Smooth muscle cell (in vitro differentiated cells): ENCODE results near the gene PID1. TPM values are rescaled to one million over a fixed set of nuclear protein-coding genes. Genes with fewer than 3 reads are reported as not detected.

Experiments
- DNase-seq: peaks from one replicate; lab custom pipeline; 2025; ENCODE audit not compliant: unreplicated experiment; lab: John Stamatoyannopoulos, UW
- H2AFZ ChIP-seq: fragments of 200-600 bp; sonication (generic); 2 replicates; pipeline ENCODE4 v1.6.0; 2016; ENCODE audit warnings: antibody characterized with exemption, low read depth, mild to moderate bottlenecking
- H3F3A ChIP-seq: fragments of 200-600 bp; sonication (generic); 2 replicates; pipeline ENCODE4 v1.6.0; 2017; ENCODE audit warnings: antibody characterized with exemption, low read depth
- H3K27ac ChIP-seq: fragments of 200-600 bp; sonication (generic); 2 replicates; pipeline ENCODE4 v1.5.1; 2016; ENCODE audit warnings: low read depth, mild to moderate bottlenecking
- H3K27me3 ChIP-seq: fragments of 200-600 bp; sonication (generic); 2 replicates; pipeline ENCODE4 v1.6.1; 2016; ENCODE audit warnings: low read depth, mild to moderate bottlenecking
- H3K36me3 ChIP-seq: fragments of 200-600 bp; sonication (generic); 2 replicates; pipeline ENCODE4 v1.5.1; 2016; ENCODE audit warnings: low read depth
- H3K4me1 ChIP-seq: fragments of 200-600 bp; sonication (generic); 2 replicates; pipeline ENCODE4 v1.5.1; 2016; ENCODE audit warnings: low read depth
- H3K4me2 ChIP-seq: fragments of 200-600 bp; sonication (generic); 2 replicates; pipeline ENCODE4 v1.6.0; 2016; ENCODE audit warnings: mild to moderate bottlenecking
- H3K4me3 ChIP-seq: fragments of 200-600 bp; sonication (generic); 2 replicates; pipeline ENCODE4 v1.5.1; 2016; ENCODE audit warnings: mild to moderate bottlenecking
- H3K79me2 ChIP-seq: fragments of 200-600 bp; sonication (generic); 2 replicates; pipeline ENCODE4 v1.6.0; 2016; ENCODE audit warnings: low read depth, mild to moderate bottlenecking
- H3K9ac ChIP-seq: fragments of 200-600 bp; sonication (generic); 2 replicates; pipeline ENCODE4 v1.6.0; 2016; ENCODE audit warnings: low read depth
- H3K9me3 ChIP-seq: fragments of 200-600 bp; sonication (generic); replicated peaks from 2 replicates; pipeline ENCODE4 v1.5.1; 2016; ENCODE audit warnings: low read depth
- H4K20me1 ChIP-seq: fragments of 200-600 bp; sonication (generic); 2 replicates; pipeline ENCODE4 v1.6.0; 2016; ENCODE audit warnings: low read depth
- WGBS: methylation state at CpG from one replicate; pipeline ENCODE4 v1.1.7; 2016; ENCODE audit warnings: low lambda C conversion rate; 5-methylcytosine and 5-hydroxymethylcytosine counted together
- polyA plus RNA-seq: library from polyadenylated mRNA; unstranded; fragments of >200 nt; fragmentation: Nextera tagmentation; extraction: Ambion mirVana; gene quantifications from 2 replicates; pipeline ENCODE4 v1.2.1, GENCODE V29; 2016
- total RNA-seq: library from RNA; depleted of rRNA; stranded (reverse); fragments of >200 nt; gene quantifications from 2 replicates; pipeline ENCODE4 v1.2.3, GENCODE V29; 2014
- TF ChIP-seq, protein P1 (sequence below): fragments of 200-600 bp; sonication (generic); IDR thresholded peaks from 2 replicates; pipeline ENCODE4 v1.5.1; 2017; ENCODE audit warnings: borderline replicate concordance, mild to moderate bottlenecking, antibody characterized with exemption; ENCODE audit not compliant: insufficient read depth, poor library complexity, severe bottlenecking

Gene PID1
- total and polyA plus RNA-seq, 2 experiments from 2014 or later = 18.1 to 45.3 TPM

DNA sequence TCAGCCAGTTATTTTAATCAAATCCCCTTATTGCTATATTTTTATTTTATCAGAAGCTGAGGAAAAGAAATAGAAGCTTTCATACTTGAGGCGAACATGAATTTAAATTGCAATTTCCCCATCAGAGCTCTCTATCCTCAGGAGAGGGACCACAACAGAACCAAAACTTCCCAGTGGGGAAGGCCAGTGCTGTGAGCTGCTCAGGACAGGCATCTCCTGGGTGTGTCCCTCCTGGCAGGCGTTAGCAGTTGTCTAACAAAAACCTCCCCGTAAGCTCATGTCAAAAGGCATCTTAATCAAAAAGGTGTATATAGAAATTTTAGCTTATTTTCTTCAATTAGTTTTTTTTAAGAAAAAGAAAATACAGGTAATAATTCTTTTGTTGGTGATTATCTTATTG lies 93.0 kb downstream of the PID1 start:
- no peak overlapping the region for H3K27ac ChIP-seq
- H3K79me2 ChIP-seq = peaks cover 52% of the 10 kb centered on the region
- no peaks in the 10 kb centered on the region for H3K36me3 ChIP-seq
- H3K9ac ChIP-seq = no peak overlapping the region
- no peak overlapping the region for H3K4me2 ChIP-seq
- no peak overlapping the region for H2AFZ ChIP-seq
- H3K27me3 ChIP-seq = no peaks in the 10 kb centered on the region
- H3K9me3 ChIP-seq = no peaks in the 10 kb centered on the region
- H3F3A ChIP-seq = peaks cover 2% of the 10 kb centered on the region
- no peaks in the 10 kb centered on the region for H3K4me1 ChIP-seq
- TF ChIP-seq, protein P1, sequence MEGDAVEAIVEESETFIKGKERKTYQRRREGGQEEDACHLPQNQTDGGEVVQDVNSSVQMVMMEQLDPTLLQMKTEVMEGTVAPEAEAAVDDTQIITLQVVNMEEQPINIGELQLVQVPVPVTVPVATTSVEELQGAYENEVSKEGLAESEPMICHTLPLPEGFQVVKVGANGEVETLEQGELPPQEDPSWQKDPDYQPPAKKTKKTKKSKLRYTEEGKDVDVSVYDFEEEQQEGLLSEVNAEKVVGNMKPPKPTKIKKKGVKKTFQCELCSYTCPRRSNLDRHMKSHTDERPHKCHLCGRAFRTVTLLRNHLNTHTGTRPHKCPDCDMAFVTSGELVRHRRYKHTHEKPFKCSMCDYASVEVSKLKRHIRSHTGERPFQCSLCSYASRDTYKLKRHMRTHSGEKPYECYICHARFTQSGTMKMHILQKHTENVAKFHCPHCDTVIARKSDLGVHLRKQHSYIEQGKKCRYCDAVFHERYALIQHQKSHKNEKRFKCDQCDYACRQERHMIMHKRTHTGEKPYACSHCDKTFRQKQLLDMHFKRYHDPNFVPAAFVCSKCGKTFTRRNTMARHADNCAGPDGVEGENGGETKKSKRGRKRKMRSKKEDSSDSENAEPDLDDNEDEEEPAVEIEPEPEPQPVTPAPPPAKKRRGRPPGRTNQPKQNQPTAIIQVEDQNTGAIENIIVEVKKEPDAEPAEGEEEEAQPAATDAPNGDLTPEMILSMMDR = no peak
- no peak for DNase-seq
- no peaks in the 10 kb centered on the region for H4K20me1 ChIP-seq
- WGBS = 97% methylated on average over 3 of the region's 3 CpGs
- H3K4me3 ChIP-seq = no peak overlapping the region

GRCh38 chr2:229176136-229176535 lies 95.0 kb downstream of the PID1 start:
- Histone ChIP-seq H3K4me1 (no peaks in the 10 kb centered on the region), H3K27me3 (no peaks in the 10 kb centered on the region), H3K79me2 (peaks cover 52% of the 10 kb centered on the region), H4K20me1 (peaks cover 6% of the 10 kb centered on the region), H3K9me3 (no peaks in the 10 kb centered on the region), H2AFZ (no peak overlapping the region), H3K4me3 (no peak overlapping the region), H3K9ac (no peak overlapping the region), H3F3A (peaks cover 2% of the 10 kb centered on the region), H3K4me2 (no peak overlapping the region), H3K27ac (no peak overlapping the region), H3K36me3 (no peaks in the 10 kb centered on the region)
- no peak for DNase-seq
- TF ChIP-seq, protein P1 = no peak
- WGBS = 63% methylated on average over 3 of the region's 3 CpGs

DNA sequence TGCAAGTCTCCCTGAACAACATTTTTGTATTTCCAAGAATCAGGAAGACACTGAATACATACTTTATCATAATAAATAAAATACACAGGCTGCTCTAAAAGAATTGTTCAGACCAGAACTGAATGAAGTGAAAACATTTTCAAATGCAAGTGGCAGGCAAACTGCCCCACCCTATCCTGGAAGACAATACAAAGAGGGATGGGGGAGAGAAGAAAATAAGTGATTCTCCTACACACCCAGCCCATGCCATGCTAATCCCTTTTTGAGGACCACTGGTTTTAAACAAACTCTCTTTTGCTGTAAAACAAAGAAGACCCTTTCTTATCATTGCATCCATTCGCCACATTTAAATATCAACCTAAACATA lies 95.6 kb downstream of the PID1 start:
- Histone ChIP-seq H3K79me2 (peaks cover 52% of the 10 kb centered on the region), H3K27ac (peak overlapping the region; percentile 45), H3K9ac (no peak overlapping the region), H3K9me3 (no peaks in the 10 kb centered on the region), H4K20me1 (peaks cover 9% of the 10 kb centered on the region), H3K27me3 (no peaks in the 10 kb centered on the region), H3K36me3 (no peaks in the 10 kb centered on the region), H2AFZ (no peak overlapping the region), H3K4me1 (no peaks in the 10 kb centered on the region), H3K4me3 (no peak overlapping the region), H3F3A (peaks cover 2% of the 10 kb centered on the region), H3K4me2 (no peak overlapping the region)
- no peak for DNase-seq
- TF ChIP-seq, protein P1 = no peak
- WGBS = 88% methylated on average over 1 of the region's 1 CpG

DNA sequence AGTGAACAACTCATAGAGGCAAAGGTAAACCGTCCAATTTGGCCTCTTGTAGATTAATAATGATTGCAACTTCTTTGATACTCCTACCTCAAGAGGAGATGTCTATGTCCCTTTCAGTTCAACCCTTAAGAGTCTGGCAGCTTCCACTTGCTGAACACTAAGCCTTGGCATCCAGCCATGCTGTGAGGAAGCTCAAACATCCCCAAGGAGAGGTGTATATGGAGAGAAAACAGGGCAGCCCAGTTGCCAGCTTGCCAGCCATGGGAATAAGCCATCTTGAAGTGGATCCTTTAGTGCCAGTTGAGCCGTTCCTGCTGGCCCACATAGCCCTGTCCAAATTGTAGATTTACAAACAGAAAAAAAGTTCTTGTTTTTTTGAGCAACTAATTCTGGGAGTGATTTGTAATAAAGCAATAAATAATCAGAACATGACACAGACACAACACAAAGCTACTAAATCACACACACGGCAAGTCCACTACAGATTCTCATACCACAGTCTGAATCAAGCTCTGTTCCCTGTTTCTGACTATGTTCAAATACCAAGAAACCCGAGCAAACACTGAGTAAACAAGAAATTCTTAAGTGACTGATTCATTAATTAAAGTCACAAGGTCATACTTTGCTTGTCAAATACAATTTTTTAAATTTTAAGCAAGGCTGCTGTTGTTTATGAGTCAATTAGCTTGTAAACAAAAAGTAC lies 96.1 kb downstream of the PID1 start:
- no peak overlapping the region for H3K4me3 ChIP-seq
- H3K4me2 ChIP-seq = no peak overlapping the region

More for the DNA sequence above, 96.1 kb downstream of the PID1 start:
- Histone ChIP-seq H3K27ac (peak overlapping the region; percentile 61), H3K27me3 (no peaks in the 10 kb centered on the region), H3K9me3 (no peaks in the 10 kb centered on the region), H3K9ac (no peak overlapping the region), H2AFZ (no peak overlapping the region), H4K20me1 (peaks cover 9% of the 10 kb centered on the region), H3F3A (peaks cover 2% of the 10 kb centered on the region), H3K79me2 (peaks cover 50% of the 10 kb centered on the region), H3K36me3 (no peaks in the 10 kb centered on the region), H3K4me1 (peaks cover 4% of the 10 kb centered on the region)
- 38% methylated on average over 4 of the region's 4 CpGs for WGBS
- no peak for DNase-seq
- TF ChIP-seq, protein P1 = no peak
